Raji (cell line): ENCODE data around the gene MICAL1.

Source experiments
- POLR2A ChIP-seq: IDR thresholded peaks from 2 replicates; pipeline ENCODE4 v1.6.1; 2011; ENCODE audit warnings: low read depth, low read length, control low read depth; ENCODE audit not compliant: insufficient read depth

The MICAL1 gene

GRCh38 chr6:109482905-109483734 is 27.5 kb upstream of the MICAL1 start, which contains the start of gene ZBTB24:
Gene ZBTB24 (minus strand): TSS chr6:109483219. CDS start chr6:109482026, 1,193 bp downstream.
- TF ChIP-seq POLR2A: peak; percentile 54

GRCh38 chr6:109480993-109481480 is 25.5 kb upstream of the MICAL1 start:
- TF ChIP-seq POLR2A: no peak

GRCh38 chr6:109478841-109479624 is 23.5 kb upstream of the MICAL1 start:
- no peak for TF ChIP-seq POLR2A

GRCh38 chr6:109478222-109478805 is 22.7 kb upstream of the MICAL1 start:
- no peak for TF ChIP-seq POLR2A

- no peak for TF ChIP-seq POLR2A
These were observed 22.2 kb upstream of the MICAL1 start for GRCh38 chr6:109477725-109478124.

GRCh38 chr6:109477184-109477583 is 21.6 kb upstream of the MICAL1 start:
- TF ChIP-seq POLR2A: no peak

- TF ChIP-seq POLR2A: no peak
These were observed 20.1 kb upstream of the MICAL1 start for GRCh38 chr6:109475625-109476024.

GRCh38 chr6:109474995-109475394 is 19.4 kb upstream of the MICAL1 start:
- no peak for TF ChIP-seq POLR2A

- no peak for TF ChIP-seq POLR2A
These were observed 17.5 kb upstream of the MICAL1 start for GRCh38 chr6:109473120-109473519.

- no peak for TF ChIP-seq POLR2A
These were observed 16.8 kb upstream of the MICAL1 start for GRCh38 chr6:109472132-109472995.

GRCh38 chr6:109471105-109471810 is 15.7 kb upstream of the MICAL1 start:
- TF ChIP-seq POLR2A: no peak

- TF ChIP-seq POLR2A: no peak
These were observed 14.1 kb upstream of the MICAL1 start for GRCh38 chr6:109469591-109470189.

- no peak for TF ChIP-seq POLR2A
These were observed 12.1 kb upstream of the MICAL1 start for GRCh38 chr6:109467696-109468095.
